T-helper 9 cell (primary cell): ENCODE data around the gene RNF34.
"Not testable (repeated sequence)": the region's sequence is repeated elsewhere in the genome, so short reads cannot be mapped to it uniquely, and the experiment has no call there.

ENCODE experiments used
- DNase-seq: peaks from one replicate; pipeline ENCODE4 v3.0.0-alpha.2; 2020
- total RNA-seq, 2 donors: gene quantifications; one replicate each; lab custom pipeline; 2026; lab: John Stamatoyannopoulos, UW

The RNF34 gene
- 40.5 to 96.0 reads per million in 2 donors for total RNA-seq

- peak; percentile 96 for DNase-seq
Observed at GRCh38 chr12:121399391-121400331, at the start of gene RNF34. Gene RNF34, plus strand, starts transcription at chr12:121400118. Its CDS starts 95 bp downstream, at chr12:121400213.

- DNase-seq = peak; percentile 75
Observed at GRCh38 chr12:121351820-121352681, 47.9 kb upstream of the RNF34 start, which contains the start of gene ANAPC5. Gene ANAPC5, minus strand, starts transcription at chr12:121352411. Its CDS starts 71 bp downstream, at chr12:121352340.

- DNase-seq = no peak
Observed at GRCh38 chr12:121352682-121353018, 47.3 kb upstream of the RNF34 start.

GRCh38 chr12:121355818-121356217, 44.1 kb upstream of the RNF34 start:
- no peak for DNase-seq

- no peak for DNase-seq
Observed at GRCh38 chr12:121356657-121357056, 43.3 kb upstream of the RNF34 start.

GRCh38 chr12:121357331-121357730, 42.6 kb upstream of the RNF34 start:
- DNase-seq = no peak

- no peak for DNase-seq
Observed at GRCh38 chr12:121358073-121358472, 41.8 kb upstream of the RNF34 start.

GRCh38 chr12:121364683-121365121, 35.2 kb upstream of the RNF34 start:
- DNase-seq = no peak

GRCh38 chr12:121365416-121366062, 34.4 kb upstream of the RNF34 start:
- no peak for DNase-seq

GRCh38 chr12:121366063-121366459, 33.9 kb upstream of the RNF34 start:
- no peak for DNase-seq

GRCh38 chr12:121371404-121371803, 28.5 kb upstream of the RNF34 start:
- no peak for DNase-seq

- no peak for DNase-seq
Observed at GRCh38 chr12:121373755-121374154, 26.2 kb upstream of the RNF34 start.

GRCh38 chr12:121374336-121374735, 25.6 kb upstream of the RNF34 start:
- DNase-seq = not testable (repeated sequence)

GRCh38 chr12:121374945-121375584, 24.9 kb upstream of the RNF34 start:
- not testable (repeated sequence) for DNase-seq

- no peak for DNase-seq
Observed at GRCh38 chr12:121376754-121377697, 22.9 kb upstream of the RNF34 start.

GRCh38 chr12:121378736-121379135, 21.2 kb upstream of the RNF34 start:
- DNase-seq = no peak

GRCh38 chr12:121379945-121380344, 20.0 kb upstream of the RNF34 start:
- no peak for DNase-seq

- DNase-seq = no peak
Observed at GRCh38 chr12:121383601-121384021, 16.3 kb upstream of the RNF34 start.

- DNase-seq = not testable (repeated sequence)
Observed at GRCh38 chr12:121384891-121385290, 15.0 kb upstream of the RNF34 start.

GRCh38 chr12:121388421-121388981, 11.4 kb upstream of the RNF34 start:
- DNase-seq = no peak

- DNase-seq = no peak
Observed at GRCh38 chr12:121390856-121391255, 9.1 kb upstream of the RNF34 start.
